Uterus (tissue), 4 donors: ENCODE data around the gene GALNT15. TPM values are rescaled to one million over a fixed set of nuclear protein-coding genes. Genes with fewer than 3 reads are reported as not detected.

ENCODE experiments used
- DNase-seq, 2 donors: peaks; one replicate each; pipeline ENCODE4 v3.0.0-alpha.2; 2019 to 2020
- H3K27ac ChIP-seq, 2 donors: fragments of 200-600 bp; sonication (generic); 1 replicate in 1 of 2; 2 replicates in 1 of 2; pipeline ENCODE4 v1.5.1; 2016 to 2018
- H3K27me3 ChIP-seq, 2 donors: fragments of 200-600 bp; sonication (generic); one replicate each; pipeline ENCODE4 v1.5.1; 2018 to 2019; ENCODE audit warnings: control low read depth in 1 of 2
- H3K36me3 ChIP-seq, 2 donors: fragments of 200-600 bp; sonication (generic); one replicate each; pipeline ENCODE4 v1.5.1; 2019; ENCODE audit warnings: control low read depth in 1 of 2
- H3K4me1 ChIP-seq, 2 donors: fragments of 200-600 bp; sonication (generic); one replicate each; pipeline ENCODE4 v1.5.1; 2018 to 2019; ENCODE audit warnings: control low read depth in 1 of 2
- H3K4me3 ChIP-seq, 2 donors: fragments of 200-600 bp; sonication (generic); 1 replicate in 1 of 2; 2 replicates in 1 of 2; pipeline ENCODE4 v1.5.1; 2018 to 2019; ENCODE audit warnings: mild to moderate bottlenecking in 1 of 2
- H3K9me3 ChIP-seq, 2 donors: fragments of 200-600 bp; sonication (generic); one replicate each; pipeline ENCODE4 v1.5.1; 2019; ENCODE audit warnings: control low read depth in 1 of 2
- POLR2A ChIP-seq, 2 donors: fragments of 450-650 bp; IDR thresholded peaks; one replicate each; pipeline ENCODE4 v1.6.1; 2016; ENCODE audit warnings: antibody characterized with exemption in 2 of 2, mild to moderate bottlenecking in 1 of 2, moderate library complexity in 1 of 2
- intact Hi-C: fragments of 100-400 bp; cut with DNase I; formaldehyde crosslinking; loops from one replicate; pipeline ENCODE4 v1.15.1; 2023; ENCODE audit warnings: low total_unique reads
- total RNA-seq, 4 donors: library from RNA; depleted of rRNA in 3 of 4; stranded (reverse); fragments of >200 nt in 3 of 4; gene quantifications; one replicate each; pipeline versions ENCODE4 v1.1.0 to v1.2.4, GENCODE V29; 2014 to 2023
- TF ChIP-seq, protein P1 (sequence below), 4 experiments: fragments of 200-600 bp in 2 of 4; fragments of 450-650 bp in 2 of 4; sonication (generic) in 2 of 4; IDR thresholded peaks; one replicate each; pipeline ENCODE4 v1.5.1; 2016 to 2019; ENCODE audit warnings: antibody characterized with exemption in 4 of 4, mild to moderate bottlenecking in 2 of 4, moderate library complexity in 1 of 4
- donor health status: DM: yes; HTN: yes; CAD: no.

Gene GALNT15
- total RNA-seq, 4 donors from 2014 or later: 6.6 to 85.2 (median 53.3) TPM

DNA sequence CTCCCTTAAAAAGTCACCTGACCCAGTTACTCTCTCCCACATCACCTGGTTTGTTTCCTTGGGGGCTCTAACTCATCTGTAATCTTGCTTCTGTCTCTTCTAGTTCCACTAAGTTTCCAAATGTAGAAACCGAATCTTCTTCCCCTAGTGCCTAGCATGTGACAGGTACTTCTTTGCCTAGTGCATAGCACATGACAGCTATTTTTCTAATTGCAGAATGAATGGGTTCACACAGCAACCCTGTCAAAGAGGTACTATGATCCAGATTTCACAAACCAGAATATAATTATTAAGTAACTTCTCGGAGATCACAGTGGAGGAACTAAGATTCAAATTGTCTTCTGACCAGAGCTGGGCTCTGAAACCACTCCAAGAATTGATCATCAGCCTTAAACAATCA is 82.8 kb downstream of the GALNT15 start:
- no peaks in the 10 kb centered on the region for H3K9me3 ChIP-seq
- no peaks in the 10 kb centered on the region for H3K27me3 ChIP-seq
- no peak overlapping the region for H3K4me3 ChIP-seq
- H3K27ac ChIP-seq: no peak overlapping the region
- TF ChIP-seq, protein P1, sequence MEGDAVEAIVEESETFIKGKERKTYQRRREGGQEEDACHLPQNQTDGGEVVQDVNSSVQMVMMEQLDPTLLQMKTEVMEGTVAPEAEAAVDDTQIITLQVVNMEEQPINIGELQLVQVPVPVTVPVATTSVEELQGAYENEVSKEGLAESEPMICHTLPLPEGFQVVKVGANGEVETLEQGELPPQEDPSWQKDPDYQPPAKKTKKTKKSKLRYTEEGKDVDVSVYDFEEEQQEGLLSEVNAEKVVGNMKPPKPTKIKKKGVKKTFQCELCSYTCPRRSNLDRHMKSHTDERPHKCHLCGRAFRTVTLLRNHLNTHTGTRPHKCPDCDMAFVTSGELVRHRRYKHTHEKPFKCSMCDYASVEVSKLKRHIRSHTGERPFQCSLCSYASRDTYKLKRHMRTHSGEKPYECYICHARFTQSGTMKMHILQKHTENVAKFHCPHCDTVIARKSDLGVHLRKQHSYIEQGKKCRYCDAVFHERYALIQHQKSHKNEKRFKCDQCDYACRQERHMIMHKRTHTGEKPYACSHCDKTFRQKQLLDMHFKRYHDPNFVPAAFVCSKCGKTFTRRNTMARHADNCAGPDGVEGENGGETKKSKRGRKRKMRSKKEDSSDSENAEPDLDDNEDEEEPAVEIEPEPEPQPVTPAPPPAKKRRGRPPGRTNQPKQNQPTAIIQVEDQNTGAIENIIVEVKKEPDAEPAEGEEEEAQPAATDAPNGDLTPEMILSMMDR (IDR thresholded peaks at IDR 0.05): no peak
- TF ChIP-seq POLR2A (IDR thresholded peaks at IDR 0.05): no peak
- H3K4me1 ChIP-seq: no peaks in the 10 kb centered on the region
- intact Hi-C loops: no loop called here
- DNase-seq: no peak
- no peaks in the 10 kb centered on the region for H3K36me3 ChIP-seq

DNA sequence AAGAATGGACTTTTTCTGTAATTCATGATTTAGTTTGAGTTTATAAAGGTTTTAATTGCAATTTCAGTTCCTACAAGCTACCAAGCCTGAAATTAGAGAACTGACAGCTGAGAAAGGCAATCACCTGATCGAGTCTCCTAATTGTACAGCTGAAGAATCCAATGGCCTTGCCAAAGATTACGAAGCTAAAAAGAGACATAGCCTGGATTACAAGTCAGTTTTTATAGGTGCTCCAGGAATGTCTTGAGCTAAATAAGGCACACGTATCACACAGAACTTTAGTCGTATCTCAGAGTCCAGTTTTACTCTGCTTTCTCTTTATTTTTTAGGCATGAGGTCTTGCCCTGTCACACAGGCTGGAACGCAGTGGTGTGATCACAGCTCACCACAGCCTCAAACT is 83.7 kb downstream of the GALNT15 start:
- Histone ChIP-seq H3K36me3 (no peaks in the 10 kb centered on the region), H3K27ac (no peak overlapping the region), H3K9me3 (no peaks in the 10 kb centered on the region), H3K27me3 (no peaks in the 10 kb centered on the region), H3K4me1 (no peaks in the 10 kb centered on the region), H3K4me3 (no peak overlapping the region)
- no peak for DNase-seq
- TF ChIP-seq, protein P1 (IDR thresholded peaks at IDR 0.05): no peak
- intact Hi-C loops: no loop called here

DNA sequence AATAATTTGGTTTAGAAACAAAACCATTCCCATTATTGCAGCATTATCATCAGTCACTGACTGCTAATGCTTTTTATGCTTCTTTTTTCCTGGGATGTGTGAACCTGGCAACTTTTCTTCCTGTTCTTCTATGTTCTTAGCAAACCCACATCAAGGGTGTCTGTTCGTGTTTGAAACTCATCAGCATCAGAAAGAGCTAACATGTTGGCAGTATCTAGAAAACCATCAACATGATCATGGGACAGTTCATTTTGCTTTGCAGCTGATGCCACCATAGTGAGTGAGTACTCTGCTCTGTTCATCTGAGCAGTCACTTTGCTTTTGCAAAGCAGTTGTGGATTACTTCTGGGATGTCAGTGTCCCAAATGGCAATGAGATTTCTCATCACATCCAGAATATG is 84.4 kb downstream of the GALNT15 start:
- H3K27me3 ChIP-seq: no peaks in the 10 kb centered on the region
- no peak for DNase-seq
- no peak overlapping the region for H3K4me3 ChIP-seq
- TF ChIP-seq POLR2A (IDR thresholded peaks at IDR 0.05): no peak
- TF ChIP-seq, protein P1 (IDR thresholded peaks at IDR 0.05): no peak
- no peaks in the 10 kb centered on the region for H3K4me1 ChIP-seq
- intact Hi-C loops: no loop called here
- H3K27ac ChIP-seq: no peak overlapping the region
- H3K9me3 ChIP-seq: no peaks in the 10 kb centered on the region
- no peaks in the 10 kb centered on the region for H3K36me3 ChIP-seq

DNA sequence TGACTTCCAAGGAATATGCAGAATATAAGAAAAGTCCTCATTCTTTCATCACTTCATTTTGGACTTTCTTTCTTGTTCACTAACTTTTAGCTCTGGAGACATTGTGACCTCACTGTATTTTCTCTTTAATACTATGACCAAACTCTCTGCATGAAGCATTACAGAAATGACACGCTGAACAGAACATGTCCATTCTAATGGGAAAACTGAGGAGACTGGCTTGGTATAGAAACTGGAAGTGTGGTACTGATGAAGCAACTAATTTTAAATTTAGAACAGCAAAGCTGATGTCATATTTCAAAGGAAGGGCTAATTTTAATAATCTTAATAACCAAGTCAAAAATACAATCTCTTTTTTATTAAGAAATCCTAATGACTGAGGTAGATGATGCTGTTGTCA is 85.6 kb downstream of the GALNT15 start:
- Histone ChIP-seq H3K27ac (no peak overlapping the region), H3K9me3 (no peaks in the 10 kb centered on the region), H3K27me3 (no peaks in the 10 kb centered on the region), H3K4me3 (no peak overlapping the region), H3K4me1 (no peaks in the 10 kb centered on the region), H3K36me3 (no peaks in the 10 kb centered on the region)
- DNase-seq: no peak
- TF ChIP-seq POLR2A (IDR thresholded peaks at IDR 0.05): no peak
- TF ChIP-seq, protein P1 (IDR thresholded peaks at IDR 0.05): no peak
- intact Hi-C loops: no loop called here

DNA sequence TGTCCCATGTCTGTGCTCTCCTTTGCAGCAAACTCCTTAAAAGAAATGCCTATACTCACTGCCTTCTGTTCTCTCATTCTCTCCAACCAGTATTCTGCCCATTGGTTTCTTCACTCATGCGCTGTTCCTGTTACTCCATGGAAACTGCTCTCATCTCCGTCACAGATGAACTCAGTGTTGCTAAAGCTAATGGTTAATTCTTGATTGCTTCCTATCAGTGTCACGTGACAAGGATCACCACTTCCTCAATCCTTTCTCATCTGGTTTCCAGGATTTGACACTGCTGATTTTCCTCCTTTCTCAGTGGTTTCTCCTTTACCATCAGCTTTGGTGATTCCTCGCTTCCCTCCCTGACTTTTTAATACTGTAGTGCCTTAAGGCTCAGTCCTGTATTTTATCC is 87.7 kb downstream of the GALNT15 start:
- Histone ChIP-seq H3K4me3 (no peak overlapping the region), H3K36me3 (no peaks in the 10 kb centered on the region), H3K9me3 (no peaks in the 10 kb centered on the region), H3K27me3 (no peaks in the 10 kb centered on the region), H3K4me1 (no peaks in the 10 kb centered on the region), H3K27ac (no peak overlapping the region)
- TF ChIP-seq, protein P1 (IDR thresholded peaks at IDR 0.05): no peak
- no peak for TF ChIP-seq POLR2A (IDR thresholded peaks at IDR 0.05)
- intact Hi-C loops: no loop called here
- DNase-seq: no peak
